Mesendoderm (in vitro differentiated cells): ENCODE results near the gene MSX1.

ENCODE experiments used
- DNase-seq: peaks from one replicate; pipeline ENCODE4 v3.0.0; 2013
- H2AK5ac ChIP-seq: 2 replicates; pipeline ENCODE4 v1.6.1; 2013; ENCODE audit warnings: low read length, inconsistent platforms
- H2BK120ac ChIP-seq: 2 replicates; pipeline ENCODE4 v1.6.1; 2013; ENCODE audit warnings: low read depth, mild to moderate bottlenecking, low read length, moderate library complexity, mixed read lengths
- H2BK15ac ChIP-seq: replicated peaks from 2 replicates; pipeline ENCODE4 v1.6.1; 2013; ENCODE audit warnings: low read depth, mild to moderate bottlenecking, moderate library complexity
- H2BK5ac ChIP-seq: 2 replicates; pipeline ENCODE4 v1.6.1; 2013; ENCODE audit warnings: low read length, inconsistent platforms
- H3K18ac ChIP-seq: 2 replicates; pipeline ENCODE4 v1.6.1; 2013; ENCODE audit warnings: mild to moderate bottlenecking, low read length, mixed read lengths
- H3K23ac ChIP-seq: one replicate; pipeline ENCODE4 v1.6.1; 2013; ENCODE audit warnings: low read length
- H3K27ac ChIP-seq: 2 replicates; pipeline ENCODE4 v1.5.1; 2013; ENCODE audit warnings: low read depth, mild to moderate bottlenecking, inconsistent platforms, low read length, moderate library complexity
- H3K27me3 ChIP-seq: 2 replicates; pipeline ENCODE4 v1.6.1; 2013; ENCODE audit warnings: low read length, control low read depth, mild to moderate bottlenecking, inconsistent platforms; ENCODE audit not compliant: insufficient read depth, poor library complexity
- H3K36me3 ChIP-seq: 2 replicates; pipeline ENCODE4 v1.6.1; 2013; ENCODE audit warnings: low read length, inconsistent platforms; ENCODE audit not compliant: control insufficient read depth, insufficient read depth
- H3K4ac ChIP-seq: one replicate; pipeline ENCODE4 v1.6.1; 2013; ENCODE audit warnings: low read depth, mild to moderate bottlenecking, low read length, moderate library complexity
- H3K4me1 ChIP-seq: 2 replicates; pipeline ENCODE4 v1.6.1; 2013; ENCODE audit warnings: low read depth, low read length, inconsistent platforms; ENCODE audit not compliant: control insufficient read depth
- H3K4me2 ChIP-seq: 2 replicates; pipeline ENCODE4 v1.6.1; 2013; ENCODE audit warnings: low read length
- H3K4me3 ChIP-seq: 2 replicates; pipeline ENCODE4 v1.5.1; 2013; ENCODE audit warnings: mild to moderate bottlenecking, low read length
- H3K56ac ChIP-seq: one replicate; pipeline ENCODE4 v1.6.1; 2013; ENCODE audit warnings: low read length
- H3K79me1 ChIP-seq: 2 replicates; pipeline ENCODE4 v1.6.1; 2013; ENCODE audit warnings: low read length, inconsistent platforms
- H3K79me2 ChIP-seq: 2 replicates; pipeline ENCODE4 v1.6.1; 2013; ENCODE audit warnings: mild to moderate bottlenecking, low read length; ENCODE audit not compliant: control insufficient read depth, insufficient read depth
- H3K9ac ChIP-seq: 2 replicates; pipeline ENCODE4 v1.6.1; 2013; ENCODE audit warnings: low read length, inconsistent platforms
- H4K5ac ChIP-seq: one replicate; pipeline ENCODE4 v1.6.1; 2013; ENCODE audit warnings: low read length
- H4K8ac ChIP-seq: one replicate; pipeline ENCODE4 v1.6.1; 2013; ENCODE audit warnings: low read depth, mild to moderate bottlenecking, control low read depth, low read length, moderate library complexity
- whole genome bisulfite sequencing: extraction: QIAGEN DNeasy Blood & Tissue Kit; methylation state at CpG from one replicate; pipeline ENCODE4 v1.1.7; 2013; ENCODE audit warnings: low lambda C conversion rate, missing lambda C conversion rate; ENCODE audit not compliant: insufficient coverage; ENCODE audit errors: extremely low coverage; 5-methylcytosine and 5-hydroxymethylcytosine counted together

MSX1 gene

GRCh38 chr4:4889781-4890180 is 30.3 kb downstream of the MSX1 start:
- no peak overlapping the region for H3K23ac ChIP-seq
- H3K9ac ChIP-seq: no peak overlapping the region
- H2BK15ac ChIP-seq: no peak overlapping the region
- no peaks in the 10 kb centered on the region for H3K79me2 ChIP-seq
- no peak overlapping the region for H3K4ac ChIP-seq
- H2BK120ac ChIP-seq: no peak overlapping the region
- H4K5ac ChIP-seq: no peak overlapping the region
- H3K27me3 ChIP-seq: no peaks in the 10 kb centered on the region
- no peak overlapping the region for H4K8ac ChIP-seq
- no CpG with 5 or more reads among the region's 9 CpGs for WGBS
- no peaks in the 10 kb centered on the region for H3K4me1 ChIP-seq
- no peak overlapping the region for H3K4me3 ChIP-seq
- H3K56ac ChIP-seq: no peak overlapping the region
- H3K27ac ChIP-seq: no peak overlapping the region
- no peaks in the 10 kb centered on the region for H3K79me1 ChIP-seq
- H2AK5ac ChIP-seq: no peak overlapping the region
- H3K18ac ChIP-seq: no peak overlapping the region
- no peaks in the 10 kb centered on the region for H3K36me3 ChIP-seq
- no peak overlapping the region for H3K4me2 ChIP-seq
- DNase-seq: no peak
- H2BK5ac ChIP-seq: no peak overlapping the region

DNA sequence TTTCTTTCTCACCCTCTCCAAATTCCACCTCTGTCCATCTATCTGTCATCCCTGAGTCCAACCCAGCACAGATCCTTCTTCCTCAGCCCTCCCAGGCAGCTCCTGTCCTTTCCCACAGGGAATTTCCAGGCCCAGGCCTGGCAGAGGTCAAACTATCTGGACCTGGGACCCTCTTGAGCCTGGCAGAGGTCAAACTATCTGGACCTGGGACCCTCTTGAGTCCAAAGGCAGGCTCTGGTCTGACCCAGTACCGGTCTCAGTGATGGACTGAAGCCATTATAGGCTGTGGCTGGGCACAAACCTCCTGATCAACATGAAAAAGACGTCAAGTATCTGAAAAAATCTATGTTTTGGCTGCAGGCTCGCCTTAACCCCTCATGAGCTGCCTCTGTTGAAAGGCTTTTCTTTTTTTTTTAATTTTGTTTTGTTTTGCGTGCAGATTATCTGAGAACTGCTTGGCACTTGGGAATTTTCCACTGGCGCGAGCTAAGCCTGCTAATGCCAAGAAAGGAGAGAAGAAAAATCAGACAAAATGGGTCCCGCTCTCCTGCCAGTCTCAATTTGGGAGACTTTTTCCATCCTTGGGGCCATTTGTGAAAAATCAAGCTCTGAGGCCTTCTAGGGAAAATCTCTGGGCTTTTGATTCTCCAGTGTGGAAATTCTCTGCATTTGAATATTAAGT is 31.2 kb downstream of the MSX1 start:
- no peak overlapping the region for H3K23ac ChIP-seq
- H3K4ac ChIP-seq: no peak overlapping the region
- no peak overlapping the region for H4K5ac ChIP-seq
- H3K18ac ChIP-seq: no peak overlapping the region
- no peak overlapping the region for H2BK15ac ChIP-seq
- H2BK120ac ChIP-seq: no peak overlapping the region
- H3K4me3 ChIP-seq: no peak overlapping the region
- WGBS: no CpG with 5 or more reads among the region's 7 CpGs
- no peak overlapping the region for H3K9ac ChIP-seq
- H3K27me3 ChIP-seq: no peaks in the 10 kb centered on the region
- no peaks in the 10 kb centered on the region for H3K79me2 ChIP-seq
- H3K79me1 ChIP-seq: no peaks in the 10 kb centered on the region
- no peak overlapping the region for H2AK5ac ChIP-seq
- no peaks in the 10 kb centered on the region for H3K36me3 ChIP-seq
- H3K27ac ChIP-seq: no peak overlapping the region
- no peak overlapping the region for H2BK5ac ChIP-seq
- DNase-seq: no peak
- no peak overlapping the region for H4K8ac ChIP-seq
- no peak overlapping the region for H3K56ac ChIP-seq
- H3K4me1 ChIP-seq: no peaks in the 10 kb centered on the region
- no peak overlapping the region for H3K4me2 ChIP-seq

GRCh38 chr4:4893721-4894120 is 34.3 kb downstream of the MSX1 start:
- Histone ChIP-seq H3K27me3 (no peaks in the 10 kb centered on the region), H3K4me2 (no peak overlapping the region), H3K4me1 (no peaks in the 10 kb centered on the region), H4K8ac (no peak overlapping the region), H3K79me2 (no peaks in the 10 kb centered on the region), H3K4ac (no peak overlapping the region), H3K23ac (no peak overlapping the region), H2BK120ac (no peak overlapping the region), H3K9ac (no peak overlapping the region), H3K56ac (no peak overlapping the region), H3K18ac (no peak overlapping the region), H3K4me3 (no peak overlapping the region), H2BK5ac (no peak overlapping the region), H3K27ac (no peak overlapping the region), H2BK15ac (no peak overlapping the region), H3K36me3 (no peaks in the 10 kb centered on the region), H2AK5ac (no peak overlapping the region), H3K79me1 (no peaks in the 10 kb centered on the region), H4K5ac (no peak overlapping the region)
- whole genome bisulfite sequencing: no CpG with 5 or more reads among the region's 4 CpGs
- DNase-seq: no peak

- Histone ChIP-seq H3K27ac (no peak overlapping the region), H3K4me1 (no peaks in the 10 kb centered on the region), H3K56ac (no peak overlapping the region), H3K23ac (no peak overlapping the region), H2BK5ac (no peak overlapping the region), H4K8ac (no peak overlapping the region), H2AK5ac (no peak overlapping the region), H2BK15ac (no peak overlapping the region), H3K79me2 (no peaks in the 10 kb centered on the region), H3K4ac (no peak overlapping the region), H3K4me3 (no peak overlapping the region), H2BK120ac (no peak overlapping the region), H3K36me3 (no peaks in the 10 kb centered on the region), H3K27me3 (no peaks in the 10 kb centered on the region), H3K4me2 (no peak overlapping the region), H3K18ac (no peak overlapping the region), H4K5ac (no peak overlapping the region), H3K9ac (no peak overlapping the region), H3K79me1 (no peaks in the 10 kb centered on the region)
- WGBS: no CpG with 5 or more reads among the region's 5 CpGs
- DNase-seq: no peak
Measured at GRCh38 chr4:4899202-4899925, 39.9 kb downstream of the MSX1 start.

DNA sequence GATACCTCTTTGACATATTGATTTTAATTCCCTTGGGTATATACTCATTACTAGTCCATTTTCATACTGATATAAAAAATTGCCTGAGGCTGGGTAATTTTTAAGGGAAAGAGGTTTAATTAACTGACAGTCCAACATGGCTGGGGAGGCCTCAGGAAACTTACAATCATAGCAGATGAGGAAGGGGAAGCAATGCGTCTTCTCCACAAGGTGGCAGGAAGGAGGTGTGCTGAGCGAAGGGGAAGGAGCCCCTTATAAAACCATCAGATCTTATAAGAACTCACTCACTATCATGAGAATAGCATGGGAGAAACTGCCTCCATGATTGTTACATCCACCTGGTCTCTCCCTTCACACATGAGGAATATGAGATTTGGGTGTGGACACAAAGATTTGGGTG is 42.4 kb downstream of the MSX1 start:
- H3K4me3 ChIP-seq: no peak overlapping the region
- H3K4me1 ChIP-seq: no peaks in the 10 kb centered on the region
- H2AK5ac ChIP-seq: no peak overlapping the region
- no peak overlapping the region for H3K56ac ChIP-seq
- peaks cover 1% of the 10 kb centered on the region for H3K27me3 ChIP-seq
- no peak overlapping the region for H4K5ac ChIP-seq
- no peak overlapping the region for H2BK120ac ChIP-seq
- no peak overlapping the region for H3K4ac ChIP-seq
- no peak overlapping the region for H3K18ac ChIP-seq
- no peaks in the 10 kb centered on the region for H3K36me3 ChIP-seq
- H3K27ac ChIP-seq: no peak overlapping the region
- H3K4me2 ChIP-seq: no peak overlapping the region
- peak; percentile 41 for DNase-seq
- WGBS: no CpG with 5 or more reads among the region's 2 CpGs
- no peak overlapping the region for H3K23ac ChIP-seq
- no peak overlapping the region for H4K8ac ChIP-seq
- no peak overlapping the region for H2BK5ac ChIP-seq
- no peak overlapping the region for H2BK15ac ChIP-seq
- H3K79me1 ChIP-seq: no peaks in the 10 kb centered on the region
- H3K79me2 ChIP-seq: no peaks in the 10 kb centered on the region
- H3K9ac ChIP-seq: no peak overlapping the region
